Melanocyte of skin (primary cell): Measurements from ENCODE around the gene GON7. TPM values are rescaled to one million over a fixed set of nuclear protein-coding genes. Genes with fewer than 3 reads are reported as not detected.

Experiments used
- total RNA-seq, 2 donors: library from RNA; depleted of rRNA; stranded (reverse); fragments of >200 nt; gene quantifications; 2 replicates each; pipeline ENCODE4 v1.2.3, GENCODE V29; 2012

GON7 gene, protein sequence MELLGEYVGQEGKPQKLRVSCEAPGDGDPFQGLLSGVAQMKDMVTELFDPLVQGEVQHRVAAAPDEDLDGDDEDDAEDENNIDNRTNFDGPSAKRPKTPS
- total RNA-seq, result 10 to 100 TPM; 13.4 to 23.6 TPM

DNA sequence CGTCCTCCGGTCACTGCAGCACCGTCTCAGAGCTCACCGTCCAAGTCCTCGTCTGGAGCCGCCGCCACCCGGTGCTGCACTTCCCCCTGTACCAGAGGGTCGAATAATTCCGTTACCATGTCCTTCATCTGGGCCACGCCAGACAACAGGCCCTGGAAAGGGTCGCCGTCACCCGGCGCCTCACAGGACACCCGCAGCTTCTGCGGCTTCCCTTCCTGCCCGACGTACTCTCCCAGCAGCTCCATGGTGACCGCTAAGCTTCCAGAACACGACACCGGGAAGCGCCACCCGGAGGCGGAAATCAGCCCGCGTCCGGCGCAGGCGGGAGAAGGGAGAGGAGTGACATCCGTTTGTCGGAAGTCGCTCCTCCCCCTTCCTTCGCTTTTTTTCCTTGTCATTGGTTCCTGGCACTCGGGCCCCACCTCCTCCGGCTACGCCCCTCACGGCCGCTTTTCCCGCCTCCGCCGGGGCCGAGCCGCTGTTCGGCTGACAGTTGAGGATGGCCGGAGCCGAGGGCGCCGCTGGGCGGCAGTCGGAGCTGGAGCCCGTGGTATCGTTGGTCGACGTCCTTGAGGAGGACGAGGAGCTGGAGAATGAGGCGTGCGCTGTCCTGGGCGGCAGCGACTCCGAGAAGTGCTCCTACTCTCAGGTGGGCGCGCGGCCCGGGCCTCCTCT is at the start of gene GON7, which contains the start of gene UBR7:
Gene GON7, minus strand, starts transcription at position 273 of the 675 bp plus-strand sequence. Its CDS starts 28 bp downstream, at position 245.
Gene UBR7, plus strand, starts transcription at position 464 of the 675 bp plus-strand sequence. Its CDS starts 36 bp downstream, at position 500.

DNA sequence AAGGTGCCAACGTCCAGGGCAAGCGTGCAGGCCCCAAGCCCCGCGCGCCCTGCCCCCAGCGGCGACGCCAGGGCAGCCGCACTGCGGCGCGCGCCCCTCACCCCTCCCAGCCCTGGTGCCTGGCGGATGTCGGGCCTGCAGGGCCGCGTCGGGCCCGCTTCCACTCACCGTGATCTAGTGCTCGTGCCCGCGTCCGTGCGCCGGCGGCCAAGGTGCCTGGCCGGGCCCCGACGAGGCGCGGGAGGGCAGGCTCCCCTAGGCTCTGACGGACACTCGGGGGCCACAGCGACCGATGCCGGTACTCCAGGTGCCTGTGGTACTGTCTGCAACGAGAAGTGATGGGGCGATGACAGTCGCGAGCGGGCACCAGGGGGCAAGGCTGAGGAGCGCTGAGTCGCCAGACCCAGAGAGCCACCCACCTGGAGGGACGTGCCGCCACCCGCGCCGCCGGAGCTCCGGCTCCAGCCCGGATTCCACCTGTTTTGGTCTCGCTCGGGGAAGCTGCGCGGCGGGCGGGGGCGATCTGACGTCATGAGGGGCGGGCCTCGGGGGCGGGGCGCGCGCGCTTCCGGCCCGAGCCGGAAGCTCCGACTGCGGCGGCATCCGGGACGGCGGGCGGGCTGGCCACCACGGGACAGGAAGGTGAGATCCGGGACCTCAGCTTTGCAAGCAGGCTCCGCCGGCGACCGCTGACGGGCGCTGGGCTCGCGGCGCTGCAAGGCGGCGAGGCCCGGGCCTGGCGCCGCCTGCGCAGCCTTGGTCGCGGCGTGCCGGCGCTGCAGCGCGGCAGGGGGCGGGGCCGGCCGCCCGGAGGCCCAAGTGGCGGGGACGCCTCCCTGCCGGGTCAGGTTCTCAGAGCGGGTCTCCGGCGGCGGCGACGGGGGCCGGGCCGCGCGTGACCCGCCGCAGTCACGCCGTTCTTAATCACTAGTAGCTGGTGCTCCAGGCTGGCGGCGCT is 22.2 kb downstream of the GON7 start, which contains the start of the genes LYSET and MOAP1:
Gene LYSET, plus strand, starts transcription at position 927 of the 958 bp plus-strand sequence. CDS start 89 bp downstream, outside the sequence.
Gene MOAP1, minus strand, starts transcription at position 507 of the 958 bp plus-strand sequence. CDS start 655 bp downstream, outside the sequence.

Other genes with a start within 250 kb of the GON7 start
- 10 to 100 TPM; 75.0 to 76.6 TPM for gene ITPK1, start 91.1 kb downstream of the GON7 start, total RNA-seq
- 10 to 100 TPM; 24.8 to 33.6 TPM for gene MOAP1, start 22.2 kb downstream of the GON7 start, total RNA-seq
- gene LYSET, start 21.7 kb downstream of the GON7 start, total RNA-seq, result 10 to 100 TPM; 32.3 to 56.3 TPM
- gene UBR7, start 191 bp upstream of the GON7 start, total RNA-seq, result 10 to 100 TPM; 26.8 to 49.0 TPM
- gene BTBD7, start 126.0 kb upstream of the GON7 start, total RNA-seq, result 10 to 100 TPM; 13.1 to 14.7 TPM
- not detected for gene COX8C, start 140.1 kb upstream of the GON7 start, total RNA-seq
- under 1 TPM in 1 of 2 donors, not detected in 1; under 0.01 TPM for gene UNC79, start 223.9 kb upstream of the GON7 start, total RNA-seq